Measurements from ENCODE around the gene TMEM18.

GRCh38 chr2:630451-631320 is 46.5 kb downstream of the TMEM18 start:
- TF ChIP-seq REST (IDR thresholded peaks at IDR 0.05; ENCODE audit: insufficient read depth in 1 of 2, low read depth in 2 of 2, low read length in 1 of 2) (no peak), CTCF (IDR thresholded peaks at IDR 0.05) (no peak), POLR2AphosphoS5 (IDR thresholded peaks at IDR 0.05; ENCODE audit: low read depth, low read length) (no peak), SIN3A (IDR thresholded peaks at IDR 0.05; ENCODE audit: borderline replicate concordance, insufficient read depth, low read depth, low read length) (no peak)
